GM18861 (cell line): Measurements from ENCODE around the gene LIN7C.

Source experiments
- ATAC-seq: cut with Tn5 transposase; IDR thresholded peaks from one replicate; pipeline ENCODE4 v1.9.1; 2021; ENCODE audit not compliant: unreplicated experiment

LIN7C gene

DNA sequence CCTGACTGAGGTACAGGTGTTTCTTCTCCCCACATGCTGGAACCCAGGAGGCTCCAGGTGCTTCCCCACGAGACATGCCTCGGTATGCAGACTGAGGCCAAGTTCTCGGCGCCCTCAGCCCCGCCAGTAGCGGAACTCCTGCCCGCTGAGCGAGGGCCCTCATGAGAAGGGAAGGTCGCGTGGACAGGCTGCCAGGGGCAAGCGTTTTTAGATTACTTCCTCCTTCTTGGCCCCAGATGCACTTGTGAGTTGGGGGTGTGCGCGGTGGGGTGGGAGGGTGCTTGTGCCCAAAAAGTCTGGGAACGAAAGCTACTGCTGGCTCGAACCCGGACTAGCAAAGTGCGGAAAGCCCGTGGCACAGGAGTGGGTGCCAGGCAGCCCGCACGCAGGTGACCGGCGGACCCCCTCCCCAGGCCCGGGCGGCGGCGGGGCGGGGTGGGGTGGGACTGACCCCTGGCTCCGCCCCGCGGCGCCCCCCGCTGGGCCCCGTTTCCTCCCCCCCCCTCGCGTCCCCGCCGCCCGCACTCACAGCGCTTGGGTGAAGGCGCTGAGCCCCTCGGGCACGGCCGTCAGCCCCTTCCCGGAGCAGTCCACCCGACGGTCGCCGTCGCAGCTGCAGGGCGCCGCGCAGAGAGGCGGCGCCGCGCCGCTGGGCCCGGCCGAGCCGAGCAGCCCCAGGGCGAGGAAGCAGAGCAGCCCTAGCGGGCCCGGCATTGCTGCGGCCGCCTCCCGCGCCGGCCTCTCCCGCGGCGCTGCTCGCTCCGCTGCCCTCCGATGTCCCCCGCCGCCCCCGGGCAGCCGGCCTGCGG is 34.8 kb downstream of the LIN7C start:
- ATAC-seq = peak; percentile 21

DNA sequence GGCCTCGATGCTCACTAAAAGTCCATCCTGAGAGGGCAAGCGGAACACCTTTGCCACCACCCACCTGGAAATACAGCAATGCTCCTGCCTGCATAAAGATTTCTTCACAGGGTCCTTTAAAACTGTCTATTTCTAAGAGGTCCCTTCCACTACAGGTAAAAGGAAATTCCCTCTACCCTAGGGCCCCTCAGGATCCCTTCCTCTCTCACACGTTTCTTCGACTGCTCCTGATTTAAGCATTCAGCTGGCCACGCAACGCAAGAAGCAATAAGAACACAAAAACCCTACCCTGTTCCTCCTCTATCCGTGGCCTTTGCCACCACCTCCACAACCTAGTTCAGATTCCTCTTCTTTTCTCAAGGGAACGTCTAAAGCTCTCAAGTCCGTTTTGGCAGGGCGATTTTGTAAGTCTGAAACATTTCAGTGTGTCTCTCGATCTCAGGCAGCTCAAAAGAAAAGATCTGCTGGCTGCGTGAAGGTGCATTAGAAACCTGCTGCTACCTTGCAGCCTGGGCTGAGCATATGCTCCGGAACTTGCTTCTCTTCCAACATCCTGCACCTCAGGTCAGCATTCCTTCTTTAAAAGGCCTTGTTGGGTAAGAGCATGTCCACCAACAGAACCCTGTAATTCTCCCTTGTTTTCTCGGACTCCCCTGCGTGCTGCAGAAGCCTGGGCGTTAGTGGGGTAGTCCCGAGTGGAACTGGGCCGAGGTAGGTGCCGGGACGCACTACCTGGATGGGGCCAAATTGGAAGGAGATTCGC is 35.6 kb downstream of the LIN7C start:
- no peak for ATAC-seq

DNA sequence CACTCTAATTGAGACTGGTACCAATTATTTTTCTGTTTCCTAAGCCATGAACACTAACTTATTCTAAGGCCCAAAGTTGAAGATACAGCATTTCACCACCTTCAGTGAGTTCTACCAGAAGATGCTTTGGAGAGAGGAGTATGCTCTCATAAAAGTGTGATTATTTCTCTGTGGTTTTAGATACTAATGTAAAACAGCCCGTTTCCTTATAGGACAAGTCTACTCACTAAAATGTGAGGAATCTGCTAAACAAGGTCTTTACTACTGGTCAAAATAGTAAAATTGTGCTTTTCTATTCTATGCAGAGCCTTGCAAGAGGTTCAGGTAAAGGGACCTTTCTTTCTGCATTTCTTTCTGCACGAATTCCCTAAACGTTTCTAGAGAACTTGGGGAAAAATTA is 36.4 kb downstream of the LIN7C start:
- no peak for ATAC-seq

DNA sequence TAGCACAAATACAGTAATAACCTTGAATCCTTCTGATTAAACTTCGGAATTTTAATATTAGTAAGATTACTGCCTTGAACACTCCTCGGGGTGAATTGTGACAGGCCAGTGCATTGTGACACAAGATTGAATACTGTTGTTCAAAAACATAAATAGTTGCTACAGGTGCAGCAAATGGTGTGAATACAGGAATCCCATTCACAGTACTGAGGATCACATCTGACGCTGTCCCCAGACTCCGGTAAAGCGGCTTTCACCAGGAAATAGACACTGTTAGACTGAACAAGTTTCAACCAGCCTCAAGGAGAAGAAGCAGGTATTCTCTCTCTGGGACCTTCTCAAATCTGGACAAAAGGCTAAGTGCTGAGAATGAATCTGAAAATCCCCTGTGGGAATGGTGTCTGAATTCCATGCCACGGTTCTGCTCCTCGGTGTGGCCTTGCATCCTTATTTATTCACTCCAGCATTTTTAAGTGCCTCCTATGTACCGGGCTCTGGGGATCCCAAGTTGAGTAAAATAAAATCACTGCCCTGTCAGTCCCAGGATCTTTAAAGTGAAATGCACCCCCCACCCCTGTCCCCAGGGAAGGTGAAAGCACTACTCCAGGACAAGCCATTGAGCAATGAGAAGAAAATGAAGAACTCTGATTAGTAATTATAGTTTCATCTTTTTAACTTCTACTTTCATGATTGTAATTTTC is 37.4 kb downstream of the LIN7C start:
- no peak for ATAC-seq

DNA sequence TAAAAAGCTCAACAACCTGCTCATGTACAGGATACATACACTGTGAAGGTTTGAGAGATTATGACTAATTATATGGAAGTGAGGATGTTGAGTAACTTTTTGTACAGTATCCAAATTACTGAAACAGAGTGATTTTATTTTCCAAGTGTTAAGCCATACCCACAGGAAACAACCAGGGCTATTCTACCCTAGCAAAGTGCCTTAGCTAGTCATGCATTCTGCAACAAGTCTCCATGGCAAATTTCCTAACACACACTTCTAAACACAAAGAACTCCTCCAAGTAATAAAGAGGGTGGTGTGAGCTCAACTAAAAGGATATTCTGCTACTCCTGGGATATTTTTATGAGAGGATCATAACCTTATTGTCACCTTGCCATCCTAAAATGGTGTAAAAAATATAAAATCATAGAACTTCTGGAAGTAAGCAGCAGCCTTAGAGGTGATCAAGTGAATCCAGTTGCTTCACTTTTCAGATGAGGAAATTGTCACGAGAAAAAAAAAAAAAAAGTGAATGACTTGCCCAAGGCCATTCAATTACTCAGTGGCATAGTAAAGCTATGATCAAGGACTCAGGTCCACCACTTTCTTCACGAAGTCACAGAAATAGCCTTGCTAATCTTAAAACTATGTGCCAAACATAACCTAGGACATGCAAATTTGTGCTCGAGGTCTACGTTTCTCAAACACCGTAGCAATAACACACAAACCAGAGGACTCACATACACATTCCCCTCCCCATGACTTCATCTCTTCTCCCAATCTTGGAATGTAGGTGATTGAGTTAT is 38.2 kb downstream of the LIN7C start:
- ATAC-seq = no peak

DNA sequence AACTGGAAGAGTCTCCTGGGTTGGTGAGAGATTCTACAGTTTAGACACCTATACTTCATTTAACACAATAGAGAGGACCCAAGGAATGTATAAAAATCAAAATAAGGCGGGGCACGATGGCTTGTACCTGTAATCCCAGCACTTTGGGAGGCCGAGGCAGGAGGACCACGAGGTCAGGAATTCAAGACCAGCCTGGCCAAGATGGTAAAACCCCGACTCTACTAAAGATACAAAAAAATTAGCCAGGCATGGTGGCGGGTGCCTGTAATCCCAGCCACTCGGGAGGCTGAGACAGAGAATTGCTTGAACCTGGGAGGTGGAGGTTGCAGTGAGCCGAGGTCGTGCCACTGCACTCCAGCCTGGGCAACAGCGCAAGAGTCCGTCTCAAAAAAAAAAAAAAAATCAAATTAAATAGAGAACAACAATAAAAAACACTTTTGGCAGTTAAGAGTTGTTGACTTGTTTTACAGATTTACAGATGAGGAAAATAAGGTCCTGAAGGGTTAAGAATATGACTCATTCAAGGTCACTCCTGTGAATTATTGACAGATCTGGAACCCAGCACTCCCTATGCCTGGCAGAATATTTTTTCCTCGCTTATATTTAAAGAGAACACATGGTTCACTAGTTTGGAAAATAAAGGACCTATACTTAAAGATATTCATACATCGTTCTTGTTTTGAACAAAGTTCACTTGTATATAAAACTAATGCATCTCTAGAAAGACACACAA is 39.2 kb downstream of the LIN7C start:
- ATAC-seq = no peak

DNA sequence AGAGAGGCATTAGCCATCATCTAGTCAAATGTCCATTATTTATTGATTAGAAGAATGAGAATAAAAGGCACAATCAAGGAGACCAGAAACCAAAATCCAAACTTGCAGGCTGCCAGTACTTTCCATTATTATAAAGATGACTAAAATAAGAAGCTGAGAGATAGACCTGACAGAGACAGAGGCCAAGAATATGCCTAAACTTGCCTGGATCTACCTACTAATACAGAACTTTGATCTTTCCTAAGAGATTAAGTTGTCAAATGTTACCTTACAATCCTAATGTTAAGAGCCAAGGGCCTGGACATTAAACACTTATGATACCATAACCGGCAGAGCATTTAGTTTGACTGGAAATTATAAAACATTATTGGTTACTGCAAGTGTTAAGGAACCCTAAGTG is 40.2 kb downstream of the LIN7C start:
- ATAC-seq = no peak

DNA sequence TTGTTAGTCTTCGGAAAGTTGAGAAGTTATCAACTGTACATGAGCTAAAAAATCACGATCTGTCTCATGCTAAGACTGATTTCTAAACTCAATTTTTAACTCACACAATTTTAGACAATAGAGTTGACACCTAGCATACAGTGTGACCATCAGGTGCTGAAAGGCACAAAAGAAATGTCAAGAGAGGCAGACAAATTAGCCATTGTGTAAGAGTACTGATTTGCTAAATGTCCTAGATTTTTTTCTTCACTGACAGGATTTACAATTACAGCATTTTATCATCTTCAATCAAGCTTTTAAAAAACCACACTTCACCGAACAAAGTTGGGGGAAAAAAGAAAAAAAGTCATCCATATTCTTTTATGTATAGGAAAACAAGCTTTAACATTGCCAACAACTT is 40.9 kb downstream of the LIN7C start:
- ATAC-seq = no peak

DNA sequence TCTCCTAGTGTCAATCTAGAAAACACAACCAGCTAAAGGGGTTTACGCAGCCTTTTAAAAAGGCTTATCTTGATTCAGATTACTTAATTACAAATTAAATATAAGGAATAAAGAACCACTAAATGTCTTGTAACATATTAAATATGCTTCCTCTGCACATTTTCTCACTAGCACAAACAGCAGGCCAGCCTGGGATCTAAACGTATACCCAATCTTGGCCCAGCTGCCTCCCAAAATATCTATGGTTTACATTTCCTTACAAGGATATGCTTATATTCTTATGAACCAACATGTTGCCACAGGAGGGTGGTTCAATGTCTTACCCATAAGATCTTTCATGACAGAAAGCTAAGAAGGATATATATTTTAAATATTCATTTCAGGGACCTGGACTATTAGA is 41.7 kb downstream of the LIN7C start:
- ATAC-seq = no peak

DNA sequence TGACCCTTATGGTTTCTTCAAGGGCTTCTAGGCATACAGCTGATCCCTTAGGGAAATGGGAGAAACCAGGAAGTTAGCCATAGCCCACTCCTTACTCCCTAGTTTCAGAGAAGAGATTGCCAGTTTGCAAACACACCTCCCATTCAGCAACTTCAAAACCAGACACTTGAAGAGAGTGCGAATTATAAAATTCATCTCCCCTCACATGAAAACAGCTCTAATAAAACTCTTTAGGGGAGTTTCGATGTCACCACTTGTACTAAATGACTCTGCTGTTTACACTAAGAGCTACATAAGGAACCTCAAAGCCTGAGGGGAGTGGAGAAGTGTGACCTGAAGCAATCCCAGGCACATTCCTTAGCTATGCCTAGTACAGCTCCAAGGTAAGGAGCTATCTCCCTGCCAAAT is 42.3 kb downstream of the LIN7C start:
- no peak for ATAC-seq

DNA sequence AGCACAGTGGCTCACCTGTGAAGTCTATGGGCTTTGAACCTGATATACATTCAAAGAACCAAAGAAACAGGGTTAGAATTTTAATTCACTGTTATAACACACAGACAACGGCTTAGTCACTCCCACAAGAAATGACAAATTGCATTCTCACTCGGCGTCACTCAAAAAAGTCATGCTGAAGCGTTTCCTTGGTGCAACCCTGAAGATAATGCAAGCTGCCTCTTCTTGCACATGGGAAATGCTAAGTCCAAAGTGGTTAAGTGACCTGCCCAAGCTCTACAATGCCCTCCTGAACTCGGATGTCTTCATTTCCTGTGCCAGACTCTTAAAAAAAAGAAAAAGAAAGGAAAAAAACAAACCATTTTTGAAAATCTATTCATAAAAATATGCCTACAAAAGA is 44.0 kb downstream of the LIN7C start:
- no peak for ATAC-seq

DNA sequence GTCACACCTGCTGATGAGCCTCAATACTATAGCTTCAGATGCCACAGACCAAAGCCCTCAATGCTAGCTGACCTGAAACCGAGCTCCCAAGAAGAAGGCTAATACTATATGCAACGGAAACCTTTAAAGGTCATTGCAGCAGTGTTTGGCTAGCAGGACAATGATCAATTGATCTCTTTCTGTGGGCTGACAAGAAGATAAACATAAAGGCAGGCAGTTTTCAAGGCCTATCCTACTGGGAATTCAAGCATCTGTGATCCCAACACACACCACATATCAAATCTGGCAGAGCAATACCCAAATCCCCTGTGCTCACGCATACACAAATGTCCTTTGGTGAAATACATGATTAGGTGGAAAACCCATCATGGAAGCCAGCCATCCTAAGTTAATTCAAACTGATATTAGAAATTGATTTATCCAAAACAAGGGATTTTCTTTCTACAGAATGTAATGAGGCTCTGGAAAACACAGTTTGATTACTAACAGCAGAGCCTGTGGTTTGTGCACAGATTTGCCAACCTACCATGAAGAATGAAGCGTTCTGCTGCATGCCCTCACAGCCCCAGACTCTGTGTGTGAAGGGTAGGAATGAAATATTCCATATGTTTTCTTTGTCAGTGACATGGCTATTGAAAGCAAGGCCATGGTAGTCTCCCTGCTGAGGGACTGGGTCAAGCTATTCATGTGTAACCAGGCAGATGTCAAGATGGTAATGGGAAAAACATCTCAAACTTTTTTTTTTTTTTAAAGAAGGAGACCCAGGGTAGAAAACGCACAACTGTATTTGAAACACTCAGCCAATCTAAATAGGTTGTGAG is 46.2 kb downstream of the LIN7C start:
- ATAC-seq = no peak

DNA sequence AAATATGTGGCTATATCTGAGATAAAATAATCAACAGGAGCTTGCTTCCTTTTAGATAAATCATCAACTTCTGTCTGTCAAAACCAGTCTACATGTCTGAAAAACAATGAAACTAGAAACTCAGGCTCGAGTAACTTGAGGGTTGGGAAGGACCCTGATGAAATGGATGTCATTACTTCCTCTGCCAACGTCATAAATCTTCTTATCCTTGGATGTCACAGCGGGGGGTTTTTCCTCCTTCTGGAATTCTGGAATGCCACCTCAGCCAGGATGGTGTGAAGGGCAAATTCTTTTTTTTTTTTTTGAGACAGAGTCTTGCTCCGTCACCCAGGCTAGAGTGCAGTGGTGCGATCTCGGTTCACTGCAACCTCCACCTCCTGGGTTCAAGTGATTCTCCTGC is 47.4 kb downstream of the LIN7C start:
- no peak for ATAC-seq

DNA sequence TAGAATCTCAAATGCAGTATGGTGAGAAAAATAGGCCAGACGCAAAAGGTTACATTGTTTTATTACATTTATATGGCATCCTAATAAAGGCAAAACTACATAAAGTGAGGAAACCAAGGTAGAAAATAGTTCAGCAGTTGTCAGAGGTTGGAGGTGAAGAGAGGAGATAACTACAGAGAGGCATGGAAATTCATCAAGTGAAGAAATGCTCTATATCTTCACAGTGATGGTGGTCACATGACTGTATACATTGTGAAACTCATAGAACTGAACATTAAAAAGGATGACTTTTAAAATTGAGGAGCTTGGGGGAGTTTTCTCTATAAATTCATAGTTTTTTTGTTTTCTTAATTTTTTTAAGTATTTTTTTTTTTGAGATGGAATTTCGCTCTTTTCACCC is 48.4 kb downstream of the LIN7C start:
- no peak for ATAC-seq

DNA sequence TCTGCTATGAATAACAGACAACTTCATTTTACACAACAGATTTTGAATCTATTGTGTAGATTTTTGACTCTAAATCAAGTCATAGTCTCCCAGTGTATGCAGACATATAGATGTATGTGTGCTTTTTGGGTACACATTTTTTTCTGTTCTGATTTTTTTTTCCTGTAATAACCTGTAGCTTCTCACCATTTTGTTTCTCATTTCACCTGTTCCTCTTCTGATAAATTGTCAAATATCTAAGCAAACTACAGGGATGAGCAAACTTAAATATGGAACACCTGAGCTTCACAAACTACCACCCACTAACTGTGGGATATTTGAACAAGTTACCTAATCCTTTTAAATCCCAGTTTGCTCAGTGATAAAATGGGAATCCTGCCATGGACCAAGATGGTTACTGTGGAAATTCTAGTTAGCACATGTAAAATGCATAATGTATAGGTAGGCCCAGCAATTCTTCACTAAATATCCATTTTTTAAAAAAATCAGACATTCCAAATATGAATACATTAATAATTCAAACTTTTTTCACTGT is 49.7 kb downstream of the LIN7C start:
- no peak for ATAC-seq

DNA sequence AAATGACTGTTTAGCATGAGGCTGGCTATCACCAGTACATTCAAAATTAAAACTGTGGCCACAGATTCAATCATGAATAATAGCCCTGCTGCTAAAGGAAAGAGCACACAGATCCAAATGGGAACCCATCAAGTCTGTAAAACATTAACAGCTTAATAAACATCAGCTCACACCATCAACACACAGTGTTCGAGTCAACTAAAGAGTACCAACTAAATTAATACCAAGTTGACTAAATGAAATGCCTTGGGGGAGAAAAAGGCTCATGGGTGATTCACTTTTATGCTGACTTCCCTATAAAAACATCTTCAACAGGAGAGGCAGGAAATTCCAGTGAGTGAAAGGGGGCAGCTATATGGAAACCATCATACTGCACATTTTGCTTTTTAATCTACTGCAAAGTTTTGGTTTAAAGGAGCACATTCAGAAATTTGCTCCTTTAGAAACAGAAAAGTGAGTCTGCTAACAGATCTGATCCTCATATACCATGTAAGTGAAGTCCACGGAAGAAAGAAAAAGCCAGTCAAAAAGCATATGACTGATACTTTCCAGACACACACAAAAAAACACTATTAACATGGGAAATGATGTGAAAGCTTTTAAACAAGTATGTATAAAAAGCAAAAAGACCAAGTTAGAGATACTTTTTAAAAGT is 50.3 kb downstream of the LIN7C start:
- ATAC-seq = no peak

DNA sequence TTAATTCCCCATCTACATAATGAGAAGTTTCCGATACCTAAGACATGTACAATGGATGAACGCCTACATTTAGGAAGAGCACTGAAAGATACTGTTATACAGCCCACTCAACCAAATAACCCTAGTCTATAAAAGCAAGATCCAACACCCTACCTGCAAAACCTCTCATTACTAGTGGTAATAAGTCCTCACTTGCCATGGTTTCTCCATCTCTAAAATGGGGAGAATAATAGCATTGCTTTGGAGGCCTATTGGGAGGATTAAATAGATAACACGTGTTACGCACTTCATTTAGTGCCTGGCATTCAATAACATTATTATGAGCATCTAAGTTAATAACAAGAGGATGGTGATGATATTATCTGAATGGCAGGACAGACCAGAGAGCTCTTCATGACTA is 50.9 kb downstream of the LIN7C start:
- ATAC-seq = no peak

DNA sequence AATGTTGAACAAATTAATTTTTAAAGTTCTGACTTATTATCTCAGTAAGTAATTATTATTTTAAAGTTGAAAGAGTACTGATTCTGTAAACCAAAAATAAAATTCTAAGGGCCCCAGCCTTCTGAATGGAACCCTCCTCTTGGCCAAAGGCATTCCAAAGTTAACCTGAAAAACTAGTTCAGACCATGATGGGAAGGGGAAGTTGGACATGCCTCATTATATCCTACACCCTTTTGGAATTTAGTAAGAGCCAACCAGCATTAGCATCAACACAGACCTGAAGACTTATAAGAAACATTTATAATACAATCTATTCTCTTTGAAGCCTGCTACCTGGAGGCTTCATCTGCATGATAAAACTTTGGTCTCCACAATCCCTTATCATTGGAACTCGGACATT is 52.9 kb downstream of the LIN7C start:
- ATAC-seq = no peak

DNA sequence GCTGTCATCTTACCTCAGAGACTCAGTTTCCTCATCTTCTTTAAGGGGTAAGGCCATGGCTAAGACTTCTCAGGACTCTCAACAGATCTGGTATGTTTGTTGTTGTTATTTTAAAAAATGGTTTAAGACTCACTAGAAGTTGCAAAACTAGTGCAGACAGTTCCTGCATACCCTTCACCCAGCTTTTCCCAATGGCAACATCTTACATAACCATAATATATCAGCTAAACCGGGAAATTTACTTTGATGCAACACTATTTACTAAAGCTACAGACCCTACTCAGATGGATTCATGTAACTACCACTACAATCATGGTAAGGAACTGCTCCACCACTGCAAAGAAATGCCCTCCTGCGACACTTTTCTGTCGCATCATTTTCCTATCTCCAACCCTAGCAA is 54.4 kb downstream of the LIN7C start:
- no peak for ATAC-seq
